Fibroblast of the aortic adventitia (primary cell): ENCODE results near the gene NBAS. TPM values are rescaled to one million over a fixed set of nuclear protein-coding genes. Genes with fewer than 3 reads are reported as not detected.
"Not testable (repeated sequence)": the region's sequence is repeated elsewhere in the genome, so short reads cannot be mapped to it uniquely, and the experiment has no call there.

ENCODE experiments used
- DNase-seq: peaks from one replicate; pipeline ENCODE4 v3.0.0-alpha.2; 2010; ENCODE audit warnings: low read depth
- H3K4me3 ChIP-seq: 2 replicates; pipeline ENCODE4 v1.5.1; 2011; ENCODE audit warnings: low read depth, mild to moderate bottlenecking, control low read depth, low read length, moderate library complexity
- total RNA-seq: library from RNA; depleted of rRNA; stranded (reverse); fragments of >200 nt; gene quantifications from 2 replicates; pipeline ENCODE4 v1.2.3, GENCODE V29; 2012; ENCODE audit warnings: low replicate concordance
- TF ChIP-seq, protein P1 (sequence below): IDR thresholded peaks from 2 replicates; pipeline ENCODE4 v1.5.1; 2011; ENCODE audit warnings: mild to moderate bottlenecking, low read length, control low read depth, inconsistent platforms; ENCODE audit not compliant: insufficient read depth

The NBAS gene
- total RNA-seq, 1 donor = 76.0 TPM

DNA sequence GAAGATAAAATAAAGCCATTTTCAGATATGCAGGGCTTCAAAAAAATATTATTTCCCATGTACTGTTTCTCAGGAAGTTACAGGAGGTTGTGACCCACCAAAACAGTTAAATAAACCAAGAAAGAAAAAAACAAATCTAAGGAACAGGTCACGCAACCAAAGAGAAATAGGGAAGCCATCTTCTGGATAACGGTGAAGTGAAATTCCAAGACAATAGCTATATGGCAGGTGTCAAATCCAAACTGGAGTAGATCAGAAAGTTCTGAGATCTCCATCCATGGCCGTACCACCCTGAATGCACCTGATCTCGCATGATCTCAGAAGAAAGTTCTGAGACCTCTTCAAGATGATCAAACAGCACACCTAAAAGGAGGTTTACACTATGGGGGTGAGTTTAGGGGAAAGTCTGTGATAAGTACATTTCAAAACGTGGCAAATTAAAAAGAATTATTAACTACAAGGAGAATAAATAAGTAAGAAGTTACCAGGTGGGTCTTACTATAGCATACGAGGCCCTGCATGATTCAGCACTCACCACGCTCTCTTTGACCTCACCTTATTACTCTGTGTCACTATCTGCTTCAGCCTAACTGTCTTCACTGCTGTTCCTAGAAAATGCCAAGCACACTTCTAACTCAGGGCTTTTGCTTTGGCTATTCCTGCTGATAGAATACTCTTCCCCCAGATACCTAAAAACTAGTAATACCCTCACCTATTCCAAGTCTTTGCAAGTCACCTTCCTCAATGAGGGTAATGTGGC, 29.9 kb downstream of the NBAS start:
- TF ChIP-seq, protein P1, sequence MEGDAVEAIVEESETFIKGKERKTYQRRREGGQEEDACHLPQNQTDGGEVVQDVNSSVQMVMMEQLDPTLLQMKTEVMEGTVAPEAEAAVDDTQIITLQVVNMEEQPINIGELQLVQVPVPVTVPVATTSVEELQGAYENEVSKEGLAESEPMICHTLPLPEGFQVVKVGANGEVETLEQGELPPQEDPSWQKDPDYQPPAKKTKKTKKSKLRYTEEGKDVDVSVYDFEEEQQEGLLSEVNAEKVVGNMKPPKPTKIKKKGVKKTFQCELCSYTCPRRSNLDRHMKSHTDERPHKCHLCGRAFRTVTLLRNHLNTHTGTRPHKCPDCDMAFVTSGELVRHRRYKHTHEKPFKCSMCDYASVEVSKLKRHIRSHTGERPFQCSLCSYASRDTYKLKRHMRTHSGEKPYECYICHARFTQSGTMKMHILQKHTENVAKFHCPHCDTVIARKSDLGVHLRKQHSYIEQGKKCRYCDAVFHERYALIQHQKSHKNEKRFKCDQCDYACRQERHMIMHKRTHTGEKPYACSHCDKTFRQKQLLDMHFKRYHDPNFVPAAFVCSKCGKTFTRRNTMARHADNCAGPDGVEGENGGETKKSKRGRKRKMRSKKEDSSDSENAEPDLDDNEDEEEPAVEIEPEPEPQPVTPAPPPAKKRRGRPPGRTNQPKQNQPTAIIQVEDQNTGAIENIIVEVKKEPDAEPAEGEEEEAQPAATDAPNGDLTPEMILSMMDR = no peak
- DNase-seq = no peak
- no peak overlapping the region for H3K4me3 ChIP-seq

DNA sequence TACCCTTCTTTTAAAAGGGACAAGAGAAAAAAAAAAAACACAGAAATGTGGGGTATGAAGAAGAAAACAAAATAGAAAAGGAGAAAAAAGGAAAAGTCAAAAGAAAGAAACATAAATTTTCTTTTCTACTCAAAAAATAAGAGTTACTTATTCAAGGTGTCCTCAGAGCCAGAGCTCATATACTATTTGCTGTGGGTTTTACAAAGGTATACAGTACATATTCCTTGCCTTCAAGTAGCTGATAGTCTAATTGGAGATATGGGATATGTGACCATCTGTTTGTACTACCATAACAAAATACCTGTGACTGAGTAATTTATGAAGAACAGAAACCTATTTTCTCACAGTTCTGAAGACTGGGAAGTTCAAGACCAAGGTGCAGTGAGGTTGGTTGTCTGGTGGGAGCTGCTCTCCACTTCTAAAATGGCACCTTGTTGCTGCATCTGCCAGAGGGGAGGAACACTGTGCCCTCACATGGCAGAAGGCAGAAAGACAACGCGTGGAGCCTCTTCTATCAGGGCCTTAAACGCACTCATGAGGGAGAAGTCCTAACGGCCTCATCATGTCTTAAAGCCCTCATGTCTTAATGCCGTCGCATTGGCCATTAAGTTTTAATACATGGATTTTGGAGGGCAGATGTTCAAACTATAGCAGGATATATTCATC, 33.9 kb downstream of the NBAS start:
- no peak overlapping the region for H3K4me3 ChIP-seq
- no peak for DNase-seq
- TF ChIP-seq, protein P1 = no peak

DNA sequence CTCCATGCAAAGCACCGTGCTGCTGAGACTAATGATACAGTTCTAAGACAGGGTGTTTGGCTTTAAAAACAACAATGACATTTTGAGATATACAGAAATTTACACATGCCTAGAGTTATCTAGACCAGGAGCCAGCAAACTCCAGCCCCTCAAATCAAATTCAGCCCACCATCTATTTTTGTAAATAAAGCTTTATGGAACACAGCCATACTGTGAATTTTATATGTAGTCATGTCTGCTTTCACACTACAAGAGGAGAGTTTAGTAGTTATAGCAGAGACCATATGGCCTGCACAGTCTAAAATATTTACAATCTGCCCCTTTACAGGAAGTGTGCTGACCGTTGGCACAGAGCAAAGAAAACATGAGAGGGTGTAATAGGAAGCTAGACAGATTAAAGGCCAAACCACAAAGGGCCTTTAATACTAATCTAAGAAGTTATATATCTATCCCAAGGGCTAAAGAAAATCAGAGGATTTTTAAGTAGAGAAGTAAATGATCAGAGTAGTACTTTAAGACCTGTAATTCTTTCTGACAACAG, 39.4 kb downstream of the NBAS start:
- H3K4me3 ChIP-seq = no peak overlapping the region
- TF ChIP-seq, protein P1 = no peak
- no peak for DNase-seq

DNA sequence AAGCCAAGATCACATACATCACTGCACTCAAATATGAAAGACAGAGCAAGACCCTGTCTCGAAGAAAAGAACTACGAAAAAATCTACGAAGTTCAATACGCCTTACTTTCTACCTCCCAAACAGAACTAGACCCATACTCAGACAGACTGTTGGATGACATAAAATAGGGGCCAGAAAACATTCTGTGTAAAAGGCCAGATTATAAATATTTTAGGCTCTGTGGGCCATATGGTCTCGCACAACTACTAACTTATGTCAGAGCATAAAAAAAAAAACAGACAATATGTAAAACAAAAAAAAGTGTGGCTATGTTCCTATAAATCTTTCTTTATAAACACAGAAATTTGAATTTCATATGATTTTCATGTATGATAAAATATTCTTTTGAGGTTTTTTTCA, 40.8 kb downstream of the NBAS start:
- H3K4me3 ChIP-seq = no peak overlapping the region
- TF ChIP-seq, protein P1 = no peak
- DNase-seq = no peak

DNA sequence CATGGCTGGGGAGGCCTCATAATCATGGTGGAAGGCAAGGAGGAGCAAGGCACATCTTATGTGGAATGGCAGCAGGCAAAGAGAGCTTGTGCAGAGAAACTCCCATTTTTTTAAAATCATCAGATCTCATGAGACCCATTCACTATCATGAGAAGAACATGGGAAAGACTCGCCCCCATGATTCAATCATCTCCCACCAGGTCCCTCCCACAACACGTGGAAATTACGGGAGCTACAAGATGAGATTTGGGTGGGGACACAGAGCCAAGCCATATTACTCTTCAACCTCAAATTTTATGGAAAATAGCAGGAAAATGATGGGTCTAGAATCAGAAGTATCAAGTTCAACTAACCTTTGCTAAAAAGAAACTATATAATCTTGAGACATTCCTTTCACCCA, 42.4 kb downstream of the NBAS start:
- DNase-seq, H3K4me3 ChIP-seq: not testable (repeated sequence)

DNA sequence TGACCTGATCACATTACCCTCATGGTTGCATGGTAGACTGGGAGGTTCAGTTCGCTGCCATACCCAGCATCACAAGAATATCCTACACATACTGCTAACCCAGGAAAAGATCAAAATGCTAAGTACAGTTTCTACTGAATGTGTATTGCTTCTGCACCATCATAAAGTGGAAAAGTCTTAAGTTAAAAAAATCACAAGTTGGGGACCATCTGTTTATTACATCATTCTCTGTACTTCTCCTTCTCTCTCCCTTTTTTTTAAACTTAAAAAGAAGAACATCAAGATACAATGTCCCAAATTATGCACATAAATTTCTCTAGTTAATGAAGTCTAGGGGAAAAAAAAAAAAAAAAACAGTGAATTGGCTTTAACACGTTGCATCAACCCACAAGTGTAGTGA, 43.3 kb downstream of the NBAS start:
- no peak for DNase-seq
- H3K4me3 ChIP-seq = no peak overlapping the region
- TF ChIP-seq, protein P1 = no peak

DNA sequence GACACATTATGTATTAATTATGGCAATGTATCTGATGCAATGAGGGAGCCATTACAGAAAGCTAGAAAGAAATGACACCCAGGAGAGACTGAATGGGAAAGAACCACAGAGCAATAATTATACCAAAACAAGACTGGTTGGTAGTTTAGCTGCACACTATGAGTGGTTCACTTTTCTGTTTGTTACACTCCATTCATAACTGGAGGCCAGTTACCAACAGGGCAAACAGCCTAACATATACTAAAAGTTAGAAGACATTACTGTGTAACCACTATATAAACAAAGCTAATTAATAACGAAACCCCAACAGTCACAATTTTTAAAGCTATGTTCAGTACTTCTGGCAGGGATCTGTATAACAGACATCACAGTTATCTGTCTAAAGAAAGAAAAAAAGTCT, 49.4 kb downstream of the NBAS start:
- TF ChIP-seq, protein P1 = no peak
- no peak for DNase-seq

More for the DNA sequence above, 49.4 kb downstream of the NBAS start:
- no peak overlapping the region for H3K4me3 ChIP-seq
